ENCODE measurements around the gene UMODL1.
"Not testable (repeated sequence)": the region's sequence is repeated elsewhere in the genome, so short reads cannot be mapped to it uniquely, and the experiment has no call there.

The UMODL1 gene

GRCh38 chr21:42113926-42114409 lies 42.9 kb downstream of the UMODL1 start:
- DNase-seq (ENCODE audit: low read depth in 2 of 3, low spot score in 2 of 3), result no peak

- DNase-seq (ENCODE audit: low read depth in 2 of 3, low spot score in 2 of 3), result no peak
These were observed 43.5 kb downstream of the UMODL1 start for GRCh38 chr21:42114646-42115045.

GRCh38 chr21:42115136-42115683 lies 44.1 kb downstream of the UMODL1 start:
- DNase-seq (ENCODE audit: low read depth in 2 of 3, low spot score in 2 of 3), result no peak

- DNase-seq (ENCODE audit: low read depth in 2 of 3, low spot score in 2 of 3), result not testable (repeated sequence)
These were observed 45.4 kb downstream of the UMODL1 start for GRCh38 chr21:42116551-42116950.

GRCh38 chr21:42117229-42117966 lies 46.3 kb downstream of the UMODL1 start:
- DNase-seq (ENCODE audit: low read depth in 2 of 3, low spot score in 2 of 3), result peak; percentile 29 to 72 (median 67)

- DNase-seq (ENCODE audit: low read depth in 2 of 3, low spot score in 2 of 3), result no peak
These were observed 47.1 kb downstream of the UMODL1 start for GRCh38 chr21:42117967-42118780.

- DNase-seq (ENCODE audit: low read depth in 2 of 3, low spot score in 2 of 3), result no peak
These were observed 47.8 kb downstream of the UMODL1 start for GRCh38 chr21:42118901-42119300.

GRCh38 chr21:42120101-42120902 lies 49.2 kb downstream of the UMODL1 start:
- DNase-seq (ENCODE audit: low read depth in 2 of 3, low spot score in 2 of 3), result no peak

- no peak for DNase-seq (ENCODE audit: low read depth in 2 of 3, low spot score in 2 of 3)
These were observed 49.9 kb downstream of the UMODL1 start for GRCh38 chr21:42120903-42121535.

GRCh38 chr21:42121794-42122193 lies 50.7 kb downstream of the UMODL1 start:
- DNase-seq (ENCODE audit: low read depth in 2 of 3, low spot score in 2 of 3), result no peak

- no peak for DNase-seq (ENCODE audit: low read depth in 2 of 3, low spot score in 2 of 3)
These were observed 51.3 kb downstream of the UMODL1 start for GRCh38 chr21:42122398-42122797.

GRCh38 chr21:42122808-42123207 lies 51.7 kb downstream of the UMODL1 start:
- no peak for DNase-seq (ENCODE audit: low read depth in 2 of 3, low spot score in 2 of 3)

- no peak for DNase-seq (ENCODE audit: low read depth in 2 of 3, low spot score in 2 of 3)
These were observed 52.2 kb downstream of the UMODL1 start for GRCh38 chr21:42123219-42123908.

GRCh38 chr21:42124081-42124480 lies 53.0 kb downstream of the UMODL1 start:
- DNase-seq (ENCODE audit: low read depth in 2 of 3, low spot score in 2 of 3), result no peak

- DNase-seq (ENCODE audit: low read depth in 2 of 3, low spot score in 2 of 3), result no peak
These were observed 53.9 kb downstream of the UMODL1 start for GRCh38 chr21:42124826-42125570.

GRCh38 chr21:42125571-42126544 lies 54.7 kb downstream of the UMODL1 start:
- DNase-seq (ENCODE audit: low read depth in 2 of 3, low spot score in 2 of 3), result no peak

GRCh38 chr21:42127164-42128150 lies 56.3 kb downstream of the UMODL1 start:
- no peak for DNase-seq (ENCODE audit: low read depth in 2 of 3, low spot score in 2 of 3)

All from activated CD8-positive, alpha-beta memory T cell treated with anti-CD3 and anti-CD28 coated beads for 48 hours (primary cell).